ENCODE data around the gene PARD3. TPM values are rescaled to one million over a fixed set of nuclear protein-coding genes. Genes with fewer than 3 reads are reported as not detected.

The PARD3 gene
- total and polyA plus RNA-seq, 2 donors (not counting 3 experiments of a cell fraction or from before 2014, with no cell fraction given) = 7.3 to 24.1 TPM

GRCh38 chr10:34666008-34666704 lies 148.9 kb downstream of the PARD3 start:
- H3K4me2 ChIP-seq (ENCODE audit: insufficient read depth, low read length) = no peak overlapping the region
- H3K27me3 ChIP-seq (ENCODE audit: control insufficient read depth in 2 of 2, insufficient read depth in 2 of 2, low read length in 2 of 2) = no peaks in the 10 kb centered on the region
- BruUV-seq (replicated peaks) = no TSS peak
- dilution Hi-C loops (cut with MboI; ENCODE audit: extremely low pct_ligation_motif_present, low sequenced_read_pairs) = no loop called here
- no peaks in the 10 kb centered on the region for H3K9me3 ChIP-seq (replicated peaks; ENCODE audit: control insufficient read depth, insufficient read depth, low read length)
- no peak overlapping the region for H3K9ac ChIP-seq (replicated peaks; ENCODE audit: extremely low read depth, insufficient read depth, low read length)
- H3K4me3 ChIP-seq (replicated peaks in 1 of 3; ENCODE audit: insufficient read depth in 1 of 3, low read depth in 1 of 3, low read length in 3 of 3) = no peak overlapping the region
- H3K4me1 ChIP-seq (ENCODE audit: control insufficient read depth, extremely low read depth, insufficient read depth, low read length) = no peaks in the 10 kb centered on the region
- no peaks in the 10 kb centered on the region for H3K9me1 ChIP-seq (replicated peaks; ENCODE audit: control insufficient read depth, extremely low read depth, insufficient read depth, low read length)
- no peaks in the 10 kb centered on the region for H3K36me3 ChIP-seq (ENCODE audit: control insufficient read depth in 2 of 2, extremely low read depth in 1 of 2, insufficient read depth in 2 of 2, low read length in 2 of 2)
- H3K79me2 ChIP-seq (ENCODE audit: control insufficient read depth, insufficient read depth, low read length) = no peaks in the 10 kb centered on the region
- CTCF ChIA-PET = interaction anchor here (0.5 to 2.9 kb wide), 36 partner anchors 9 to 551 kb away, joined by 3 to 27 read pairs (median 4); no protein-coding TSS in a partner anchor
- no peak overlapping the region for H3K27ac ChIP-seq (ENCODE audit: insufficient read depth, low read depth, low read length)
- TF ChIP-seq GATA2 (IDR thresholded peaks at IDR 0.05; ENCODE audit: insufficient read depth, insufficient read length, low read depth, low read length) (peak; percentile 43), CTCF (IDR thresholded peaks at IDR 0.05; ENCODE audit: extremely low read depth in 1 of 2, insufficient read depth in 1 of 2, low read depth in 1 of 2, low read length in 2 of 2) (peak; percentile 45 to 46), FOS (IDR thresholded peaks at IDR 0.05; ENCODE audit: borderline replicate concordance, insufficient read depth, low read length) (no peak)
- DNase-seq (ENCODE audit: low read depth, low spot score) (peak; percentile 83), FAIRE-seq (peak; percentile 89)
- H4K20me1 ChIP-seq (replicated peaks; ENCODE audit: control insufficient read depth, extremely low read depth, insufficient read depth, low read length) = no peaks in the 10 kb centered on the region
- no peak overlapping the region for H2AFZ ChIP-seq (ENCODE audit: low read depth, low read length)
- POLR2A ChIA-PET = no interaction called here
- intact Hi-C loops (cut with micrococcal nuclease) = loop anchor here (1.0 to 10.0 kb wide), 6 partner anchors 55 to 551 kb away; partner anchors contain the start of gene PARD3

- dilution Hi-C loops (cut with MboI; ENCODE audit: extremely low pct_ligation_motif_present, low sequenced_read_pairs) = no loop called here
- Histone ChIP-seq H3K4me1 (ENCODE audit: control insufficient read depth, extremely low read depth, insufficient read depth, low read length) (no peaks in the 10 kb centered on the region), H2AFZ (ENCODE audit: low read depth, low read length) (no peak overlapping the region), H3K9ac (replicated peaks; ENCODE audit: extremely low read depth, insufficient read depth, low read length) (no peak overlapping the region), H3K9me3 (replicated peaks; ENCODE audit: control insufficient read depth, insufficient read depth, low read length) (no peaks in the 10 kb centered on the region), H3K79me2 (ENCODE audit: control insufficient read depth, insufficient read depth, low read length) (no peaks in the 10 kb centered on the region), H4K20me1 (replicated peaks; ENCODE audit: control insufficient read depth, extremely low read depth, insufficient read depth, low read length) (no peaks in the 10 kb centered on the region), H3K36me3 (ENCODE audit: control insufficient read depth in 2 of 2, extremely low read depth in 1 of 2, insufficient read depth in 2 of 2, low read length in 2 of 2) (no peaks in the 10 kb centered on the region), H3K27me3 (ENCODE audit: control insufficient read depth in 2 of 2, insufficient read depth in 2 of 2, low read length in 2 of 2) (no peaks in the 10 kb centered on the region), H3K27ac (ENCODE audit: insufficient read depth, low read depth, low read length) (no peak overlapping the region), H3K4me3 (replicated peaks in 1 of 3; ENCODE audit: insufficient read depth in 1 of 3, low read depth in 1 of 3, low read length in 3 of 3) (no peak overlapping the region), H3K9me1 (replicated peaks; ENCODE audit: control insufficient read depth, extremely low read depth, insufficient read depth, low read length) (no peaks in the 10 kb centered on the region), H3K4me2 (ENCODE audit: insufficient read depth, low read length) (no peak overlapping the region)
- FAIRE-seq (no peak), DNase-seq (ENCODE audit: low read depth, low spot score) (no peak)
- ChIA-PET CTCF (interaction anchor here (1.4 to 2.9 kb wide), 2 partner anchors 8 to 330 kb away, joined by 3 to 24 read pairs; no protein-coding TSS in a partner anchor), POLR2A (no interaction called here)
- intact Hi-C loops (cut with micrococcal nuclease) = loop anchor here (5.0 to 10.0 kb wide), 5 partner anchors 153 to 553 kb away; partner anchors contain the start of gene PARD3
- BruUV-seq (replicated peaks) = no TSS peak
- TF ChIP-seq EZH2 (IDR thresholded peaks at IDR 0.05; ENCODE audit: borderline replicate concordance, low read depth, low read length, severe bottlenecking) (no peak), POLR2A (IDR thresholded peaks at IDR 0.05; ENCODE audit: low read depth, low read length) (no peak), JUN (IDR thresholded peaks at IDR 0.05; ENCODE audit: borderline replicate concordance, insufficient read depth, insufficient read length, low read depth) (no peak), FOS (IDR thresholded peaks at IDR 0.05; ENCODE audit: borderline replicate concordance, insufficient read depth, low read length) (no peak), POLR2AphosphoS5 (IDR thresholded peaks at IDR 0.05; ENCODE audit: insufficient read depth, low read depth, low read length) (no peak), CTCF (IDR thresholded peaks at IDR 0.05; ENCODE audit: extremely low read depth in 1 of 2, insufficient read depth in 1 of 2, low read depth in 1 of 2, low read length in 2 of 2) (no peak)
Observed at GRCh38 chr10:34664706-34665105, 150.4 kb downstream of the PARD3 start.
